Inflammatory macrophage treated with lipopolysaccharide for 4 hours (primary cell): Measurements from ENCODE around the gene ARHGAP42.
A peak's percentile ranks its signal among the peaks of the same experiment; 100 is the strongest.

Source experiments
- DNase-seq: peaks from one replicate; pipeline ENCODE4 v3.0.0-alpha.2; 2020

ARHGAP42 gene

GRCh38 chr11:100849009-100849900 lies 162.2 kb downstream of the ARHGAP42 start:
- DNase-seq, result no peak

DNA sequence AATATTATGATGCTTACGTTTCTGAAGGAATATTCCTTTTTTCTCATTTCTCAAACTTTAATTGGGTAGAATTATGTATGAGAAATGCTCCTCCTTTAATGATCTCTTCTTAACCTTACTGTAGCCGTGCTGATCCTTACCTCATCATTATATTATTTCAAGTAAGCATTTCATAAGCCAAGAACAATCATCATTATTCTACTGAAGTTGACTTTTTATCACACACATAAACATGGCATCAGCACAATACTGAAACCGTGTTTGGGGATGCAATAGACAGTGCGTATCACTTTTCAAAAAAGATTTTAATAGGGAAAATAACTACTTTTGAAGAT lies 162.8 kb downstream of the ARHGAP42 start:
- no peak for DNase-seq

DNA sequence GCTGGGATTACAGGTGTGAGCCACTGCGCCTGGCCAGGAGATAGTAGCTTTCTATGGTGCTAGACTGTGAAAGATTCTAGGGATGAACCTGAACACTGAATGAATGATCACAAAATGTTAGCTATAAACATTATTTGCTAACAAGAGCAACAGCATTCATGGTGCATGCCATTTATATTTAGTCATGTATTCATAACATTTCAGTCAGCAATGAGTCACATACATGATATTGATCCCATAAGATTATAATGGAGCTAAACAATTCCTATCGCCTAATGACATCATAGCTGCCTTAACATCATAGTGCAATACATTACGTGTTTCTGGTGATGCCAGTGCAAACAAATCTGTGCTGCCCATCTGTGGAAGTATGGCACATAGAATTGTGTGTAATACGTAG lies 164.1 kb downstream of the ARHGAP42 start:
- DNase-seq, result no peak

DNA sequence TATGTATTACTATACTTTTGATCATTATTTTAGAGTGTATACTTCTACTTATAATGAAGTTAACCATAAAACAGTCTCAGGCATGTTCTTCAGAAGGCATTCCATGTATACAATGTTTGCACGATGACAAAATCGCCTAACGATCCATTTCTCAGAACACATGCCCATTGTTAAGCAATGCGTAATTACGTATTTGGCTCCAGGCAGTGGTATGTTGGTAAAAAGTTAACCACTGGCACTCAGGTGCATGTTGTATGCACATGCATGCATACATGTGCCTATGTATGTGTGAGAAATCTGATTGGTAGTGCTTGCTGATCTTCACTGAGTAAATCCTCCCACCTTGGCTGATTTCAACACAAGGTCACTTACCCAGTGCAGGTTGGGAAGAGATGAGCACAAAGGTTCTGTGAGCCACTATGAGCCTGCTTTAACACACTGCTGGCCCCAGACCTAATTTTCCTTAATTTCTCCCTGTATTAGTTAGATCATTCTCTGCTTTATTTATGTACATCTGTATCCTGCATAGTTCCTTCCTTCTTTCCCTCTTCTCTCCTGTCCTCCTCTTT lies 164.6 kb downstream of the ARHGAP42 start:
- no peak for DNase-seq

- DNase-seq, result peak; percentile 25
Measured at GRCh38 chr11:100855466-100856067, 168.5 kb downstream of the ARHGAP42 start.

- no peak for DNase-seq
Measured at GRCh38 chr11:100857236-100858005, 170.3 kb downstream of the ARHGAP42 start.

GRCh38 chr11:100860318-100861155 lies 173.4 kb downstream of the ARHGAP42 start:
- DNase-seq, result no peak

- DNase-seq, result no peak
Measured at GRCh38 chr11:100861212-100861611, 174.1 kb downstream of the ARHGAP42 start.

DNA sequence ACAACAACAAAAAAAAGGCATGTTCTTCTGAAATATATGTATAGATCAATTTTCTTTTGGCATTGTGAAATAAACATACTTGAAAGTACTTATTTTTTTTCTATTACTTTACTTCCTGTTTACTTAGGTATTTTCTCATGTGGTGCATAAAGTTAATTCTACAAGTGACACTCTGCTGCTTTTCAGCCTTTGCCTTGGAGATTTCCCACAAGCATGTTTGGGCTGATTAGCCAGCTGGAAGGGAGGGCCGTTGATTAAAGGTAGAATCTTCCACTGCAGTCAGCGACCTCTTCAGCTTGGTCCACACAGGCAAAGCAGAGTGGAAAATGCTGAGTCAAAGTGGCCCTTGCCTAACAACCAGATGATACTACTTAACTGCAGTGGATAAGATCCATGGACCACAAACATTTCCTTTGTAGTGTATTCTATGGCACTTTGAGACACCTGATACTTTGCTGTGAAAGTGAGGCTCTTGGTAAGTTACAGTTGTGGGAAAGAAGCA lies 176.0 kb downstream of the ARHGAP42 start:
- no peak for DNase-seq

DNA sequence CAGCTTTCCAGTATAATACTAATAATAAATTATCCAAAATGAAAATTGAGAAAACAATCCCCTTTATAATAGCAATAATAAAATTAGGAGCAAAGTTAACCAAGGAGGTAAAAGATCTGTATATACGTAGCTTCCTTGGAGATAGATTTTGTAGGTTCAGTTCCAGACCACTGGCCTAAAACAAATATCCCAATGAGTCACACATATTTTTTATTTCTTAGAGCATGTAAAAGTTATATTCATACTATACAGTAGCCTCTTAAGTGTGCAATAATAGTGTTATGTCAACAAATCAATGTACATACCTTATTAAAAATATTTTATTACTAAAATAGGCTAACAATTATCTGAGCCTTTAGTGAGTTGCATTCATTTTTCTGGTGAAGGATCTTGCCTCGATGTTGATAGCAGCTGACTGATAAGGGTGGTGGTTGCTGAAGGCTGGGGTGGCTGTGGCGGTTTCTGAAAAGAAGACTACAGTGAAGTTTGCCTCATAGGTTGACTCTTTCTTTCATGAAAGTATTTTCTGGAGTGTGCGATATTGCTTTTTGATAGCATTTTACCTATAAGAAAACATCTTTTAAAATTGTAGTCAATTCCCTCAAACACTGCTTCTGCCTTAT lies 178.5 kb downstream of the ARHGAP42 start:
- no peak for DNase-seq

DNA sequence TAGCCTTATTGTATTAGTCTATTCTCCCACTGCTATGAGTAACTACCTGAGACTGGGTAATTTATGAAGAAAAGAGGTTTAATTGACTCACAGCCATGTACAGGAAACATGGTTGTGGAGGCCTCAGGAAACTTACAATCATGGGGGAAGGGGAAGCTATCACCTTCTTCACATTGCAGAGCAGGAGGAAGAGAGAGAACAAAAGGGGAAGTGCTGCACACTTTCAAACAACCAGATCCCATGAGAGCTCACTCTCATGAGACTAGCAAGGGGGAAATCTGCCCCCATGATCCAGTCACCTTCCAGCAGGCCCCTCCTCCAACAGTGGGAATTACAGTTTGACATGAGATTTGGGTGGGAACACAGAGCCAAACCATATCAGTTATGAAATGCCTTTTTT lies 179.4 kb downstream of the ARHGAP42 start:
- peak; percentile 6 for DNase-seq

GRCh38 chr11:100867606-100868005 lies 180.5 kb downstream of the ARHGAP42 start:
- no peak for DNase-seq

GRCh38 chr11:100869328-100869727 lies 182.2 kb downstream of the ARHGAP42 start:
- no peak for DNase-seq

DNA sequence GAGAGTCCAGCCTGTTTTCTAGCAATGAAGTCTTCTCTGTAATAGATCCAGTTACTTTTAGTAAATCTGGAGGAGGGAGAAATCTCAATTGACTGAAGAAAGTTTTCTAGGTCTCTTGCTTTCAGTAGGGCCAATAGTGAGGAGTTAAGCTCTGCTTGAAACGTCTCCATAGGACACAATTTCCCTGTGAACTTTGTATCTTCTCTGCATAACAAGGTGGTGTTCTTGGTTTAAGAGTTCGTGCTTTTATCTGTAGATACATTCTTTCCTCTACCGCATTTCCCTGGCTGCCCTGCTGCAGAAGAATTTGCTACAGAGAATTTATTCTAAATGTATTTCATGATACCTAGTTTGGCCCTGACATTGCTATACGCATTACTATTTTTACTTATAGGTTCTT lies 183.1 kb downstream of the ARHGAP42 start:
- DNase-seq, result no peak

DNA sequence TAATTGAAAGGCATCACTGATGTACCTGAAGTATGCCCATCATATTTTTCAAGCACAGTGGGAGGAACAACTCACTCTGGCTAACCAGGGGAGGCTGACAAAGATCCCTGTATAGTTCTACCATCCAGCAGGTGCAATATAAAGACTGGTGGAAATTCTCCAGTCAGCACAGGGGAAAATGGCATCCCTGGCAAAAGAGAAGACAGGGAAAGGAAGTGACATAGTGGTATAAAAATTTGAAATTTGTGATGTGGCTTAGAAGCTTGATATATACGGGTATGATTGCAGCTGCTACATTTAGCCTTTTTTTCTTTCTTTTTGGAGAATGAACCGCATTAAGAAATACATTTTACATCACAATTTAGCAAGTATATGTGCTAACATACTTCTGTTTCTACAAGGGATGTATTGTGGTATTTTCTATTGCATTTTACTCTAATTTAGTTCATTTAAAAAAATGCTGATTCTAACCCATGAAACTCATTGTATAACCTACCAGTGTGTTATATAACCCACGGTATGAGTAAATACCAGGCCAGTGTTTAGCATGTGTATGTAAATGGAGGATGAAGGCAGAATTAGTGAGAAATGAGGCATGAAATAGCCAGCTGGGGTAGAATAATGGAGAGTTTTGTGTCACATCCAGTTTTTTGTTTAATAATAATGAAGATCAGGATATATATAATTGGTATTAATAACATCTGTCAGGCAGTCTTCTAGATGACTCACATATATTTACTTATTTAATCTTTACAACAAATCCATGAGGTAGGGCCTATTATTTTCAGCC lies 186.1 kb downstream of the ARHGAP42 start:
- DNase-seq, result no peak

DNA sequence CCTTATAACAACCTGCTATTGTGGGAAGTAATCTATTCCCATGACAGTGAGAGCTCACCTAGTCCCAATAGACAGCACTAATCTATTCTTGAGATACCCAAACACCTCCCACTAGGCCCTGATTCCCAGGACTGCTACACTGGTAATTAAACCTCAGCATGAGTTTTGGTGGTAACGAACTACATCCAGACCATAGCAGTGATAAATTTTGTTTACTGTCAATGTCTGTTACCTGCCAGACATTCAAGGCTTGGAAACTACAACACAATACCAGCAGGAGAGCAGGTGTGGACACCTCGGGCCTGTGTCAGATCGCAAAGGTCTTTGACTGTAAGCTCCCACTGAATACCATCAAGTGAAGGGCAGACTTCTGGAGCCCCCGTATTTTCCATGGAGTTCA lies 187.1 kb downstream of the ARHGAP42 start:
- DNase-seq, result no peak

DNA sequence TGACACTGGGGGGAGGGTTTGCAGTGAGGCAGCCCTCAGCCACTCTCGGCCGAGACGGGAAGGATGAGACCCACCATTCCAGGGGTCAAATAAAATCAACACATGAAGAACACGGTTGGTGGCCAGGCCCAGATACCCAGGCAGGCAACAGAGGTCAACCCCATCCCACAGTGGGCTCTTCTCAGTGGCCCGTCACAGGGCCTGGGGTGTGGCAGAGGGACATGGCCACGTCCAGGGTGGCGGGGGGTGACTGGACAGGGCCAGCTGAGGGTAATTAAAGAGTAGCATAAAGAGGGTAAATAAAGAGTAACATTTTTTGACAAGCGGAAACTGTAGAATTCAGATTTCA lies 188.4 kb downstream of the ARHGAP42 start:
- no peak for DNase-seq

- DNase-seq, result no peak
Measured at GRCh38 chr11:100876815-100877520, 189.9 kb downstream of the ARHGAP42 start.

DNA sequence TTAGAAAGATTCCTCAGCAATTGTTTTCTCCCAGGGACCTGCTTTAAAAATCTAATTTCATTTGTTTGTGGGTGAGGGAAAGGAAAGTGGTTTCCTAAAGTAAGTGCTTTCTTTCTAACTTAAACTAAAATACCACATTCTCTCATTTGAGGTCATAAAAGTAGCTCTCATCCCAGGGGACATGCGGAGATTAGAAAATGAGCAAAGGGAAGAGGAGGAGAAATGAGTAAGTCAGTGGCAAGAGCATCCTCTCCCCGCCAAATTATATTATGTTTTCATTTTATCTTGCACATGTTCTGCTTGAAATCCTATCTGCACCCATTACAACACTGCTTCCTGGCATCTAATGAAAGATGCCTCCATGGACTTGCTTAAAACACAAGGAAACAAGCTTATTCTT lies 191.4 kb downstream of the ARHGAP42 start:
- no peak for DNase-seq

DNA sequence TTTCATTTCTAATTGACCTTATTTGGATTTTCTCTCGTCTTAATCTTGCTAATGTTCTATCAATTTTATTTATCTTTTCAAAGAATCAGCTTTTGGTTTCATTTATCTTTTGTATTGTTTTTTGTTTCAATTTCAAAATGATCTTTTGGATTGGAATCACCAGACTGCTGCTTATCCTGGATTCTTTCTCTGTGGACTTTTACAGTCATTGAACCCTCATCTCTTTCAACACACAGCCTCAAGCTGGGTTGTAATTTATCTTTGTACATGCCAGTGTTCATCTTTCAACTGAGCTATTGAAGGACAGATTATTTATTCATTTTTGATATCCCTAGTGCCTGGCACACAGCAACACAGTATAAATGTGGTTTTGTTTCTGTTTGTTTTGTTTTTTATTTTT lies 195.9 kb downstream of the ARHGAP42 start:
- DNase-seq, result no peak
